Endodermal cell (in vitro differentiated cells): ENCODE data around the gene TTC21A. TPM values are rescaled to one million over a fixed set of nuclear protein-coding genes. Genes with fewer than 3 reads are reported as not detected.

Experiments used
- DNase-seq: peaks from one replicate; pipeline ENCODE4 v3.0.0-alpha.2; 2017
- H3K27ac ChIP-seq: 2 replicates; pipeline ENCODE4 v1.5.1; 2013; ENCODE audit warnings: mild to moderate bottlenecking, low read depth, low read length, moderate library complexity
- H3K27me3 ChIP-seq: 2 replicates; pipeline ENCODE4 v1.6.1; 2013; ENCODE audit warnings: mild to moderate bottlenecking, low read length, moderate library complexity; ENCODE audit not compliant: insufficient read depth, control insufficient read depth, poor library complexity, severe bottlenecking
- H3K36me3 ChIP-seq: 2 replicates; pipeline ENCODE4 v1.7.0; 2013; ENCODE audit warnings: mild to moderate bottlenecking, low read length, moderate library complexity; ENCODE audit not compliant: control insufficient read depth, insufficient read depth
- H3K4me1 ChIP-seq: one replicate; pipeline ENCODE4 v1.7.0; 2013; ENCODE audit warnings: low read length; ENCODE audit not compliant: control insufficient read depth, insufficient read depth
- H3K4me3 ChIP-seq: 2 replicates; pipeline ENCODE4 v1.5.1; 2013; ENCODE audit warnings: mild to moderate bottlenecking, low read length, moderate library complexity
- H3K9ac ChIP-seq: 2 replicates; pipeline ENCODE4 v1.6.1; 2013; ENCODE audit warnings: mild to moderate bottlenecking, low read length, moderate library complexity; ENCODE audit not compliant: poor library complexity, severe bottlenecking; ENCODE audit errors: extremely low read depth
- H3K9me3 ChIP-seq: 2 replicates; pipeline ENCODE4 v1.6.1; 2013; ENCODE audit warnings: mild to moderate bottlenecking, low read length, moderate library complexity; ENCODE audit not compliant: control insufficient read depth
- H3K27ac Mint-ChIP-seq: 2 replicates; pipeline ENCODE4 v1.8.0; 2020; ENCODE audit warnings: mixed read lengths
- H3K27me3 Mint-ChIP-seq: 2 replicates; pipeline ENCODE4 v1.8.0; 2021; ENCODE audit warnings: mild to moderate bottlenecking, mixed read lengths; ENCODE audit not compliant: insufficient read depth
- H3K36me3 Mint-ChIP-seq: 2 replicates; pipeline ENCODE4 v1.8.0; 2020; ENCODE audit warnings: low read depth, mixed read lengths
- H3K4me1 Mint-ChIP-seq: 2 replicates; pipeline ENCODE4 v1.8.0; 2020; ENCODE audit warnings: mixed read lengths
- H3K4me3 Mint-ChIP-seq: 2 replicates; pipeline ENCODE4 v1.8.0; 2020; ENCODE audit warnings: mild to moderate bottlenecking, moderate library complexity, mixed read lengths
- H3K9me3 Mint-ChIP-seq: 2 replicates; pipeline ENCODE4 v1.8.0; 2020; ENCODE audit warnings: mild to moderate bottlenecking, mixed read lengths
- CTCF ChIP-seq: fragments of 200-600 bp; sonication (generic); conservative IDR thresholded peaks from 2 replicates; pipeline ENCODE4 v1.5.0; 2021; ENCODE audit warnings: antibody characterized with exemption, mild to moderate bottlenecking
- WGBS, 2 experiments: methylation state at CpG; one replicate each; pipeline versions ENCODE4 v1.1.5 to v1.1.7; 2013; ENCODE audit warnings: missing lambda C conversion rate in 2 of 2, mixed read lengths in 1 of 2; ENCODE audit not compliant: insufficient coverage in 1 of 2, insufficient read length in 1 of 2; 5-methylcytosine and 5-hydroxymethylcytosine counted together
- total RNA-seq, 2 donors: library from RNA; stranded (reverse); fragmentation: NEBNext Ultra II Directional in 1 of 2; extraction: Animal tissue kit (Norgen Biotek cat#: 25700) in 1 of 2; gene quantifications; 2 replicates in 1 of 2; 3 replicates in 1 of 2; pipeline ENCODE4 v1.2.1, GENCODE V29; 2021

TTC21A gene
- total RNA-seq, 2 donors from 2014 or later = 5.7 to 5.8 TPM

- WGBS, 2 experiments = 95% methylated on average over 1 of the region's 1 CpG; no CpG with 5 or more reads in 1 of the 2 experiments
- Histone ChIP-seq H3K27ac (no peak overlapping the region), H3K36me3 (no peaks in the 10 kb centered on the region), H3K27me3 (no peaks in the 10 kb centered on the region), H3K9ac (no peak overlapping the region), H3K4me3 (no peak overlapping the region), H3K9me3 (peaks cover 10% of the 10 kb centered on the region), H3K4me1 (no peaks in the 10 kb centered on the region)
- no peaks in the 10 kb centered on the region for H3K27me3 Mint-ChIP-seq
- H3K4me1 Mint-ChIP-seq = peaks cover 10% of the 10 kb centered on the region
- peaks cover 11% of the 10 kb centered on the region for H3K9me3 Mint-ChIP-seq
- H3K4me3 Mint-ChIP-seq = no peak overlapping the region
- no peak for DNase-seq
- no peak overlapping the region for H3K27ac Mint-ChIP-seq
- no peaks in the 10 kb centered on the region for H3K36me3 Mint-ChIP-seq
- TF ChIP-seq CTCF = no peak
Measured at GRCh38 chr3:39166932-39167532, 59.6 kb downstream of the TTC21A start.

GRCh38 chr3:39168156-39168780, 60.8 kb downstream of the TTC21A start:
- Mint-ChIP-seq H3K4me1 (peaks cover 10% of the 10 kb centered on the region), H3K4me3 (no peak overlapping the region), H3K27ac (no peak overlapping the region), H3K9me3 (peaks cover 4% of the 10 kb centered on the region), H3K36me3 (no peaks in the 10 kb centered on the region), H3K27me3 (peaks cover 2% of the 10 kb centered on the region)
- no peaks in the 10 kb centered on the region for H3K36me3 ChIP-seq
- H3K27me3 ChIP-seq = no peaks in the 10 kb centered on the region
- H3K9me3 ChIP-seq = peaks cover 3% of the 10 kb centered on the region
- TF ChIP-seq CTCF = no peak
- DNase-seq = peak; percentile 44
- WGBS, 2 experiments = 89 to 94% methylated on average over 2 to 5 of the region's 5 CpGs
- H3K27ac ChIP-seq = no peak overlapping the region
- no peak overlapping the region for H3K4me3 ChIP-seq
- H3K4me1 ChIP-seq = no peaks in the 10 kb centered on the region
- no peak overlapping the region for H3K9ac ChIP-seq

GRCh38 chr3:39169712-39170111, 62.2 kb downstream of the TTC21A start:
- no peaks in the 10 kb centered on the region for H3K27me3 ChIP-seq

More at GRCh38 chr3:39169712-39170111, 62.2 kb downstream of the TTC21A start:
- Histone ChIP-seq H3K9me3 (no peaks in the 10 kb centered on the region), H3K9ac (no peak overlapping the region), H3K4me3 (no peak overlapping the region), H3K27ac (no peak overlapping the region), H3K4me1 (no peaks in the 10 kb centered on the region), H3K36me3 (no peaks in the 10 kb centered on the region)
- peaks cover 3% of the 10 kb centered on the region for H3K27me3 Mint-ChIP-seq
- TF ChIP-seq CTCF = no peak
- no peak overlapping the region for H3K27ac Mint-ChIP-seq
- DNase-seq = no peak
- H3K9me3 Mint-ChIP-seq = peaks cover under 1% of the 10 kb centered on the region
- no peak overlapping the region for H3K4me3 Mint-ChIP-seq
- 95 to 100% methylated on average over 1 of the region's 1 CpG for WGBS, 2 experiments
- peaks cover 10% of the 10 kb centered on the region for H3K4me1 Mint-ChIP-seq
- H3K36me3 Mint-ChIP-seq = no peaks in the 10 kb centered on the region
